ENCODE data around the gene VPS52. TPM values are rescaled to one million over a fixed set of nuclear protein-coding genes. Genes with fewer than 3 reads are reported as not detected.

Gene VPS52
- total RNA-seq, 1 donor from 2014 or later: 35.1 TPM

- peaks cover 13% of the 10 kb centered on the region for H3K27me3 ChIP-seq (ENCODE audit: low read depth)
- peaks cover 30% of the 10 kb centered on the region for H3K4me1 ChIP-seq
- DNase-seq: peak; percentile 18
- H3K36me3 ChIP-seq: peaks cover 17% of the 10 kb centered on the region
- TF ChIP-seq CTCF (IDR thresholded peaks at IDR 0.05; ENCODE audit: borderline replicate concordance): peak; percentile 20
- H3K9me3 ChIP-seq (replicated peaks): no peaks in the 10 kb centered on the region
- intact Hi-C loops (cut with micrococcal nuclease): loop anchor here (5.0 kb wide), 2 partner anchors 86 to 126 kb away; no protein-coding TSS in a partner anchor
- peak overlapping the region; percentile 72 for H3K4me3 ChIP-seq
- peak overlapping the region; percentile 96 for H3K27ac ChIP-seq (replicated peaks)
Measured at GRCh38 chr6:33248643-33248931, 23.1 kb downstream of the VPS52 start.

DNA sequence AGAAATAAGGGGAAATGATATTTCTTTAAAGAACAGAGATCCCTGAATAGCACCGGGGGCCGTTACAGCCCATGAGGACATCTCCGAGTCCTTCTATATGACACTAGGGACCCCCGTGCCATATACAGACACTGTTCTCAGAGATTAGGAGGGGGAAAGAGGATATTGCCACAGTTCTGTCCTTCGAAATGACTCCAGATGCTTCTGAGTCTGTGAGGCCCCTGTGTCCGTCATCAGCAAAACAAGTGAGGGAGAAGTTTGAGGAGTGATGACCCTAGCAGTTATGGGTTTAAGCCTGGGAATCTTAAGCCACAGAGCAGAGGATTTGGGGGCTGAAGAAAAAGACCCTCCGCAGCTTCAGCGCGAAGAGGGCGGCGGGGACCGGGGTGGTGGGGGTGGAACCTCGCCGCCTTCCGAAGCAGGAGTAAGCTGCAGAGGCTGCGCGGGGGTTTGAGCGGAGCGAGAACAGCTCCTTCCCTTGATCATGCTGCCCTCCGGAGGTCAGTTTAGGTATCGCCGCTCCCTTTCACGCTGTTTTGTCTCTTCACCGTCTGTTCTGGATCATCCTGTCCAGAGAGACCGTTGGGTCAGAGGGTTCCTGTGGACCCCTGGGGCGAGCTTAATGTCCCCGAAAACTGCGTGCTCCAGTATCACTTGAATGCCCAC is 23.6 kb downstream of the VPS52 start:
- Histone ChIP-seq H3K27ac (replicated peaks) (peak overlapping the region; percentile 96), H3K4me1 (peaks cover 30% of the 10 kb centered on the region), H3K36me3 (peaks cover 15% of the 10 kb centered on the region), H3K27me3 (ENCODE audit: low read depth) (peaks cover 13% of the 10 kb centered on the region), H3K4me3 (peak overlapping the region; percentile 72), H3K9me3 (replicated peaks) (no peaks in the 10 kb centered on the region)
- intact Hi-C loops (cut with micrococcal nuclease): loop anchor here (5.0 kb wide), 2 partner anchors 86 to 126 kb away; no protein-coding TSS in a partner anchor
- TF ChIP-seq CTCF (IDR thresholded peaks at IDR 0.05; ENCODE audit: borderline replicate concordance): peak; percentile 99
- peak; percentile 89 for DNase-seq

DNA sequence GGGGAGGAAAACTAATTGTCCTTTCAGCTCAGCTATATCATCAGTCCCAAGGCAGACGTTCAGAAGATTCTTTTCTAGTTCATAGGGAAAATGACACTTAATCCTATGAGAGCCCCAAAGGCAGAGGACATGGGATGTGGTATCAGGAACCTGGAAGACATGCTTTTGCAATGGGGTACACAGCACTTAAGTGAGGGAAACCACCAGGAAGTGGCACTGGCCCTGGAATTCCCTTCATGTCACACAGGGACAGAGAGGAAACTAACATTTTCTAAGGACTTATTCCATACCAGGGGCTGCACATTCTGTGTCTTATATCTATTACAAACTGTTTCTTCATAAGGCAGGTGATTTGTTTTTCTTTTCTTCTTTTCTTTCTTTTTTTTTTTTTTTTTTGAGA is 28.2 kb downstream of the VPS52 start:
- no peak for TF ChIP-seq CTCF (IDR thresholded peaks at IDR 0.05; ENCODE audit: borderline replicate concordance)
- Histone ChIP-seq H3K4me1 (peaks cover 8% of the 10 kb centered on the region), H3K36me3 (no peaks in the 10 kb centered on the region), H3K27me3 (ENCODE audit: low read depth) (peaks cover 51% of the 10 kb centered on the region), H3K9me3 (replicated peaks) (no peaks in the 10 kb centered on the region), H3K27ac (replicated peaks) (no peak overlapping the region), H3K4me3 (no peak overlapping the region)
- intact Hi-C loops (cut with micrococcal nuclease): no loop called here
- DNase-seq: no peak

GRCh38 chr6:33241968-33242367 is 29.7 kb downstream of the VPS52 start:
- H3K27me3 ChIP-seq (ENCODE audit: low read depth): peaks cover 63% of the 10 kb centered on the region
- no peak overlapping the region for H3K4me3 ChIP-seq
- no peak overlapping the region for H3K27ac ChIP-seq (replicated peaks)
- DNase-seq: no peak
- intact Hi-C loops (cut with micrococcal nuclease): no loop called here
- no peaks in the 10 kb centered on the region for H3K36me3 ChIP-seq
- H3K4me1 ChIP-seq: no peaks in the 10 kb centered on the region
- H3K9me3 ChIP-seq (replicated peaks): no peaks in the 10 kb centered on the region
- TF ChIP-seq CTCF (IDR thresholded peaks at IDR 0.05; ENCODE audit: borderline replicate concordance): no peak

DNA sequence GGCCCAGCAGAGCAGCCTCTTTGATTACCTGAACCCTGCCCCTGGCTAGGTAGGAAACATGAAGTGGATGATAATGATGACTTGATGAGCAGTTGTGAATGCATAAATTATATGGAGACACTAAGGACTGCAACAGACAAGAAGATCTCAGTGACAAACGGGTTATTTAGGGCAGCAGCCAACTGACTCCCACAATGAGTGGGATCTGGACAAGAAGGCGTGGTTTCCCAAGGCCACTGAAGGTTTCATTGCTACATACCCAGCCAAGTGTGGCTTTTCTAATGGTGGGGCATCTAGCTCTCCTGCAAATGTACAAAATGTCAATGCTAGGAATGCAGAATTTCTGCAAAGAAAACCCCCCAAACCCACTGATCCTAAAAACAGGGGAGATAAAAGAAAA is 33.9 kb downstream of the VPS52 start:
- no peak for DNase-seq
- no peaks in the 10 kb centered on the region for H3K4me1 ChIP-seq
- H3K4me3 ChIP-seq: no peak overlapping the region
- intact Hi-C loops (cut with micrococcal nuclease): no loop called here
- no peak for TF ChIP-seq CTCF (IDR thresholded peaks at IDR 0.05; ENCODE audit: borderline replicate concordance)
- no peaks in the 10 kb centered on the region for H3K9me3 ChIP-seq (replicated peaks)
- peaks cover 83% of the 10 kb centered on the region for H3K27me3 ChIP-seq (ENCODE audit: low read depth)
- H3K36me3 ChIP-seq: no peaks in the 10 kb centered on the region
- H3K27ac ChIP-seq (replicated peaks): no peak overlapping the region
